Panc1 (cell line): ENCODE data around the gene QSER1. TPM values are rescaled to one million over a fixed set of nuclear protein-coding genes. Genes with fewer than 3 reads are reported as not detected.

Source experiments
- ATAC-seq: fragments of 200-7000 bp; cut with Tn5 transposase; 2 replicates; pipeline ENCODE4 v1.9.1; 2020; ENCODE audit warnings: mild to moderate bottlenecking, moderate library complexity
- BruUV-seq: library from RNA; stranded (reverse); fragments of 400-500 nt; replicated peaks from 2 replicates; lab custom pipeline; 2021; lab: Mats Ljungman, UMichigan
- CTCF ChIA-PET: fragments of 300-600 bp; sonication (Branson Sonifier 250); formaldehyde crosslinking; loops from one replicate; lab custom pipeline; 2022; ENCODE audit warnings: antibody characterized with exemption; lab: Charles Lee
- POLR2A ChIA-PET: fragments of 300-600 bp; sonication (Branson Sonifier 250); formaldehyde crosslinking; loops from one replicate; lab custom pipeline; 2022; ENCODE audit warnings: antibody characterized with exemption; lab: Charles Lee
- DNase-seq: peaks from one replicate; pipeline ENCODE4 v3.0.0-alpha.2; 2010; ENCODE audit warnings: low read depth, low spot score
- H3K27ac ChIP-seq: 2 replicates; pipeline ENCODE4 v1.5.1; 2011; ENCODE audit warnings: mild to moderate bottlenecking, low read length, inconsistent platforms
- H3K27me3 ChIP-seq: fragments of 200-500 bp; sonication (Bioruptor generic); 2 replicates; pipeline ENCODE4 v1.6.0; 2014; ENCODE audit warnings: low read length, inconsistent platforms; ENCODE audit not compliant: control insufficient read depth, insufficient read depth
- H3K36me3 ChIP-seq: fragments of 200-500 bp; sonication (Bioruptor generic); 2 replicates; pipeline ENCODE4 v1.5.1; 2014; ENCODE audit warnings: inconsistent platforms, mild to moderate bottlenecking, low read length, moderate library complexity; ENCODE audit not compliant: control insufficient read depth, insufficient read depth
- H3K4me1 ChIP-seq: 2 replicates; pipeline ENCODE4 v1.5.1; 2011; ENCODE audit warnings: inconsistent platforms, mild to moderate bottlenecking, low read length, moderate library complexity; ENCODE audit not compliant: control insufficient read depth, insufficient read depth
- H3K4me3 ChIP-seq, 2 experiments: 2 replicates each; pipeline ENCODE4 v1.5.1; 2011 to 2012; ENCODE audit warnings: low read depth in 2 of 2, low read length in 2 of 2, mild to moderate bottlenecking in 2 of 2, inconsistent platforms in 1 of 2, moderate library complexity in 1 of 2
- H3K9me3 ChIP-seq: fragments of 200-500 bp; sonication (Bioruptor generic); 2 replicates; pipeline ENCODE4 v1.5.1; 2014; ENCODE audit warnings: low read depth, mild to moderate bottlenecking, inconsistent platforms, low read length, moderate library complexity; ENCODE audit not compliant: control insufficient read depth, insufficient read depth
- CTCF ChIP-seq: fragments of 450-650 bp; IDR thresholded peaks from 2 replicates; pipeline ENCODE4 v1.5.1; 2017; ENCODE audit warnings: mild to moderate bottlenecking
- POLR2AphosphoS5 ChIP-seq: IDR thresholded peaks from 2 replicates; pipeline ENCODE4 v1.6.1; 2012; ENCODE audit warnings: mild to moderate bottlenecking, low read depth, low read length, moderate library complexity
- REST ChIP-seq, 2 experiments: IDR thresholded peaks; 2 replicates each; pipeline ENCODE4 v1.6.1; 2011 to 2012; ENCODE audit warnings: low read depth in 2 of 2, control low read depth in 1 of 2, low read length in 1 of 2, mild to moderate bottlenecking in 1 of 2, moderate library complexity in 1 of 2; ENCODE audit not compliant: insufficient read depth in 1 of 2
- SIN3A ChIP-seq: IDR thresholded peaks from 2 replicates; pipeline ENCODE4 v1.6.1; 2012; ENCODE audit warnings: low read depth, mild to moderate bottlenecking, low read length, moderate library complexity, borderline replicate concordance; ENCODE audit not compliant: insufficient read depth
- TCF7L2 ChIP-seq: IDR thresholded peaks from 2 replicates; pipeline ENCODE4 v1.6.1; 2011; ENCODE audit warnings: mild to moderate bottlenecking, low read depth, low read length, inconsistent platforms
- in situ Hi-C: cut with HindIII; loops from 2 replicates; pipeline ENCODE4 v1.10.0; 2016; ENCODE audit warnings: low sequenced_read_pairs, low pct_unique_long_range_greater_than_20kb
- intact Hi-C: fragments of 100-400 bp; cut with micrococcal nuclease; formaldehyde crosslinking; loops from one replicate; pipeline ENCODE4 v1.10.0; 2022; ENCODE audit not compliant: unreplicated experiment
- total RNA-seq: library from RNA; stranded (reverse); gene quantifications from one replicate; pipeline ENCODE4 v1.2.1, GENCODE V29; 2021; ENCODE audit not compliant: unreplicated experiment

The QSER1 gene
- total RNA-seq, 1 experiment from 2014 or later, result 48.2 TPM

GRCh38 chr11:32921204-32921603 is 28.6 kb downstream of the QSER1 start:
- intact Hi-C loops, result no loop called here
- H3K4me1 ChIP-seq, result peaks cover 3% of the 10 kb centered on the region; the same call in 1 of the 2 replicates
- no peak overlapping the region for H3K4me3 ChIP-seq
- no peak for TF ChIP-seq SIN3A
- no peak for TF ChIP-seq CTCF
- TF ChIP-seq POLR2AphosphoS5, result no peak
- TF ChIP-seq REST (IDR thresholded peaks at IDR 0.05; ENCODE audit: insufficient read depth in 1 of 2, low read depth in 2 of 2, low read length in 1 of 2), result no peak
- no peak for TF ChIP-seq TCF7L2
- no peak for DNase-seq
- BruUV-seq, result no TSS peak
- ChIA-PET CTCF (no interaction called here), POLR2A (no interaction called here)
- H3K27me3 ChIP-seq, result no peaks in the 10 kb centered on the region
- in situ Hi-C loops, result no loop called here
- H3K36me3 ChIP-seq, result no peaks in the 10 kb centered on the region
- H3K9me3 ChIP-seq, result no peaks in the 10 kb centered on the region
- no peak overlapping the region for H3K27ac ChIP-seq
- ATAC-seq, result no peak

- DNase-seq, result no peak
- ChIA-PET POLR2A (no interaction called here), CTCF (no interaction called here)
- H3K27me3 ChIP-seq, result no peaks in the 10 kb centered on the region
- intact Hi-C loops (no loop called here), in situ Hi-C loops (no loop called here)
- H3K36me3 ChIP-seq, result peaks cover 38% of the 10 kb centered on the region
- no peaks in the 10 kb centered on the region for H3K9me3 ChIP-seq
- ATAC-seq, result no peak
- TF ChIP-seq CTCF (no peak), SIN3A (no peak), POLR2AphosphoS5 (no peak), TCF7L2 (no peak), REST (IDR thresholded peaks at IDR 0.05; ENCODE audit: insufficient read depth in 1 of 2, low read depth in 2 of 2, low read length in 1 of 2) (no peak)
- no peak overlapping the region for H3K4me3 ChIP-seq
- H3K4me1 ChIP-seq, result no peaks in the 10 kb centered on the region
- no TSS peak for BruUV-seq
- H3K27ac ChIP-seq, result no peak overlapping the region
Measured at GRCh38 chr11:32931606-32932005, 39.0 kb downstream of the QSER1 start.
